EH (cell line): Measurements from ENCODE around the gene WSB1.

Experiments
- DNase-seq: peaks from one replicate; pipeline ENCODE4 v3.0.0-alpha.2; 2015; ENCODE audit warnings: low read depth

Gene WSB1

GRCh38 chr17:27362503-27362902, 68.6 kb downstream of the WSB1 start:
- no peak for DNase-seq

- DNase-seq, result peak; percentile 28
Measured at GRCh38 chr17:27362909-27363308, 69.0 kb downstream of the WSB1 start.

GRCh38 chr17:27363326-27363725, 69.4 kb downstream of the WSB1 start:
- DNase-seq, result no peak
